Lung (tissue), 12 donors: ENCODE results near the gene VWCE. TPM values are rescaled to one million over a fixed set of nuclear protein-coding genes. Genes with fewer than 3 reads are reported as not detected.

Source experiments
- ATAC-seq: fragments of 200-7000 bp; cut with Tn5 transposase; one replicate; pipeline ENCODE4 v1.9.1; 2020; ENCODE audit warnings: moderate number of reproducible peaks; ENCODE audit not compliant: insufficient read depth, low FRiP score
- DNase-seq, 3 donors: peaks; one replicate each; pipeline ENCODE4 v3.0.0-alpha.2; 2013 to 2017
- H3K27ac ChIP-seq, 2 donors: one replicate each; pipeline ENCODE4 v1.5.1; 2013; ENCODE audit warnings: mild to moderate bottlenecking in 2 of 2, moderate library complexity in 2 of 2, control low read depth in 1 of 2, inconsistent platforms in 1 of 2, low read depth in 1 of 2, low read length in 1 of 2
- H3K27me3 ChIP-seq, 3 donors: one replicate each; pipeline ENCODE4 v1.5.1; 2013; ENCODE audit warnings: low read length in 2 of 3; ENCODE audit not compliant: control insufficient read depth in 3 of 3, insufficient read depth in 3 of 3
- H3K36me3 ChIP-seq, 4 donors: one replicate each; pipeline ENCODE4 v1.5.1; 2013; ENCODE audit warnings: low read length in 4 of 4, mild to moderate bottlenecking in 1 of 4, moderate library complexity in 1 of 4; ENCODE audit not compliant: control insufficient read depth in 4 of 4, insufficient read depth in 4 of 4
- H3K4me1 ChIP-seq, 5 donors: one replicate each; pipeline ENCODE4 v1.5.1; 2013; ENCODE audit warnings: low read length in 5 of 5, mild to moderate bottlenecking in 2 of 5, moderate library complexity in 1 of 5; ENCODE audit not compliant: control insufficient read depth in 5 of 5, insufficient read depth in 5 of 5
- H3K4me3 ChIP-seq: one replicate; pipeline ENCODE4 v1.5.1; 2013; ENCODE audit warnings: mild to moderate bottlenecking, control low read depth, moderate library complexity
- H3K9ac ChIP-seq, 2 donors: one replicate each; pipeline ENCODE4 v1.5.1; 2013; ENCODE audit warnings: low read length in 2 of 2, control low read depth in 1 of 2; ENCODE audit not compliant: insufficient read depth in 1 of 2
- H3K9me3 ChIP-seq, 4 donors: one replicate each; pipeline ENCODE4 v1.5.1; 2013; ENCODE audit warnings: low read length in 3 of 4, mild to moderate bottlenecking in 1 of 4, moderate library complexity in 1 of 4; ENCODE audit not compliant: control insufficient read depth in 4 of 4, insufficient read depth in 3 of 4
- CTCF ChIP-seq: IDR thresholded peaks from 2 replicates; pipeline ENCODE4 v1.5.1; 2012; ENCODE audit warnings: mild to moderate bottlenecking; ENCODE audit errors: control extremely low read depth, extremely low read depth
- WGBS, 2 donors: extraction: QIAGEN DNeasy Blood & Tissue Kit; methylation state at CpG; one replicate each; pipeline ENCODE4 v1.1.7; 2013; 5-methylcytosine and 5-hydroxymethylcytosine counted together
- polyA plus RNA-seq, 2 donors: library from polyadenylated mRNA; stranded (reverse); fragments of 200-250 nt; gene quantifications; one replicate each; pipeline ENCODE4 v1.2.1, GENCODE V29; 2013
- total RNA-seq, 2 donors: library from RNA; depleted of rRNA in 1 of 2; stranded (reverse); fragments of >200 nt in 1 of 2; gene quantifications; one replicate each; pipeline ENCODE4 v1.2.1, GENCODE V29; 2014 to 2021
- donor health status: control.
- donor health status: control.
- donor health status: Bipolar disorder and iron deficiency.
- donor health status: healthy.
- donor health status: DM: yes; HTN: yes; CAD: no.

Gene VWCE
- total and polyA plus RNA-seq, 4 donors = 0.13 to 1.2 (median 0.60) TPM

- Histone ChIP-seq H3K27me3 (no peaks in the 10 kb centered on the region), H3K36me3 (peaks cover 5 to 19% (median 10%) of the 10 kb centered on the region in 4 donors), H3K4me1 (peaks cover 0 to 17% (median 6%) of the 10 kb centered on the region in 5 donors), H3K9me3 (peaks cover 0 to 10% (median 0%) of the 10 kb centered on the region in 4 donors), H3K9ac (peak overlapping the region; percentile 13 to 55), H3K4me3 (no peak overlapping the region), H3K27ac (no peak overlapping the region)
- TF ChIP-seq CTCF = no peak
- whole genome bisulfite sequencing, 2 donors = 41 to 47% methylated on average over 10 to 12 of the region's 12 CpGs
- DNase-seq (no peak), ATAC-seq (no peak)
These were observed 445 bp upstream of the VWCE start for GRCh38 chr11:61295596-61295926.

DNA sequence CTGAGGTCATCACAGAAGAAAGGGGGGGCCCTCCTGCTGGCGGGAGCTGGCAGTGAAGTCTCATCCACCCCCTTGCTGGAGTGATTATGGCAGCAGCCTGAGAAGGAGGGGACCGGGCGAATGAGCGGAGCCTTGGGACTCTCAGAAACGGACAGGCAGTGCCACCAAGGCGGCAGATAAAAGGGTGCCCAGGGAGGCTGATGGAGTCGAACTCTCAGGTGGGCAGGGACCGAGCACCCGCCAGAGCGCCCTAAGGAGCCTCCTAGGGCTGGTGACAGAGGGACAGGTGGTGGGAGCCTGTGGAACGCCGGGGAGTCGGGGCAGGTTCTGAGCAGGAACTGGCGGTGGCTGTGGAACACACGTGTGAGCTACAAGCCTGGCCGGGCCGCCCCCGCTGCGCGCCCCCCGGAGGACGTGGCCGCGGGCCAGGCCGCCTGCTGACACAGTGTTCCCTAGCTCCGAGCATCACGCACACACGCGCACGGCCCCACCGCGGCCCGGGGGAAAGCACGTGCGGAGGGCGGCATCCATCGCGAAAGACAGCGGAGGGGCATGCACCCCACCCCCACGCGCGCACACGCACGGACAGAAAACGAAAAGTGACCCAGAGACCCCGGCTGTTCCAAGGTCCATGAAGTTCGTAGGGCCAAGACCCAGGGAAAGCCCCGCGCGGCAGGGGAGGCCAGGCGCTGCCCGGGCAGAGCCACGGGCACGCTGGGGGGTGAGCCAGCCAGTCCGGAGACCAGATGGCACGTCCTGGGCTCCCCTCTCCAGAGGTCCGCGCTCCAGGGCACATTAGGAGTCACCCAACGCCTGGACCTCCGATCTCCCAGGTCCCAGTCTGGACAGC lies 1.0 kb downstream of the VWCE start:
- H3K9ac ChIP-seq = peak overlapping the region in 1 of 2 donors; percentile 32
- H3K36me3 ChIP-seq = peaks cover 0 to 6% (median 2%) of the 10 kb centered on the region in 4 donors
- no peak for TF ChIP-seq CTCF
- WGBS, 2 donors = 2% methylated on average over 56 to 60 of the region's 60 CpGs
- peaks cover 0 to 10% (median 0%) of the 10 kb centered on the region in 4 donors for H3K9me3 ChIP-seq
- H3K4me1 ChIP-seq = peaks cover 0 to 17% (median 6%) of the 10 kb centered on the region in 5 donors
- peak overlapping the region; percentile 35 for H3K4me3 ChIP-seq
- DNase-seq = peak; percentile 74 to 81 (median 79)
- peak; percentile 42 for ATAC-seq
- H3K27me3 ChIP-seq = no peaks in the 10 kb centered on the region
- no peak overlapping the region for H3K27ac ChIP-seq

GRCh38 chr11:61292356-61292755 lies 2.8 kb downstream of the VWCE start:
- H3K27ac ChIP-seq = no peak overlapping the region
- H3K36me3 ChIP-seq = no peaks in the 10 kb centered on the region
- H3K27me3 ChIP-seq = no peaks in the 10 kb centered on the region
- 93 to 94% methylated on average over 2 of the region's 2 CpGs for WGBS, 2 donors
- ATAC-seq = no peak
- H3K4me3 ChIP-seq = no peak overlapping the region
- peaks cover 0 to 10% (median 0%) of the 10 kb centered on the region in 4 donors for H3K9me3 ChIP-seq
- DNase-seq = no peak
- H3K9ac ChIP-seq = no peak overlapping the region
- no peak for TF ChIP-seq CTCF
- H3K4me1 ChIP-seq = peaks cover 0 to 17% (median 6%) of the 10 kb centered on the region in 5 donors
